Spleen (tissue), 7 donors: ENCODE data around the gene CEP170B.

Experiments used
- POLR2A ChIP-seq, 3 donors: fragments of 450-650 bp; IDR thresholded peaks; one replicate each; pipeline ENCODE4 v1.5.1; 2017; ENCODE audit warnings: antibody characterized with exemption in 3 of 3, mild to moderate bottlenecking in 1 of 3
- TF ChIP-seq, protein P1 (sequence below), 11 experiments: fragments of 200-600 bp in 7 of 11; fragments of 450-650 bp in 4 of 11; sonication (generic) in 4 of 11; IDR thresholded peaks in 8 of 11; conservative IDR thresholded peaks in 3 of 11; 1 replicate in 7 of 11; 2 replicates in 4 of 11; pipeline versions ENCODE4 v1.4.0 to v1.8.0; 2016 to 2021; ENCODE audit warnings: antibody characterized with exemption in 11 of 11, inconsistent platforms in 4 of 11, mild to moderate bottlenecking in 1 of 11
- donor health status: DM: no; HTN: no; CAD: no; lungs with moderate emphysema.
- donor health status: DM: no; HTN: no; CAD: no.
- donor health status: DM: no; HTN: no; CAD: no.

DNA sequence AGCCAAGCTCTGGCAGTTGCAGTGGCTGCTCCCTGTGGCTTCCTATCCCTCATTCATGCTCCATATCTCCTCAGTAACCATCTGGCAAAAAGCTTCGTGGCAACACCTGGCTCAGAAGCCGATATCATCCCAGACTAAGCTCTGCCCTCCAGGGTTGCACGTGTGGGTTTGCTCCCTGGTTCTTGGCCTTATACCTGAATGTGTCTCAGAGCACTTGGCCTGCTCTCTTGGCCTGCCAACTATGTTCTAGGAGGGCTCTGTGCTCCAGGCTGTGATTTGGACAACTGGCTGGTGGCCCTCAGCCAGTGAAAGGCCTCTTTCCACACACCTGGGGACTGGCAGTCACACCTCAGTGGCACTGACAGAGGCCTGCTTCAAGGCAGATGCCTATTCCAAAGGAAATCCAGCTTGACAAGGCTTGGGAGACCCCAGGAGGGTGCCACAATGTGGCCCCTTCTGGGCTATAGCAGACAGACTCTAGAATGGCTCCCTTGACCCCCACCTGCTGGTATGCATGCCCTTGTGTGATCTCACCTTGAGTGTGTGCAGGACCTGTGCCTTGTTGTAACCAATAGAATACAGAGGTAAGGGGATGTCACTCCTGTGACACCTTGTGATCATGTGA, 70.1 kb downstream of the CEP170B start:
- TF ChIP-seq, protein P1, sequence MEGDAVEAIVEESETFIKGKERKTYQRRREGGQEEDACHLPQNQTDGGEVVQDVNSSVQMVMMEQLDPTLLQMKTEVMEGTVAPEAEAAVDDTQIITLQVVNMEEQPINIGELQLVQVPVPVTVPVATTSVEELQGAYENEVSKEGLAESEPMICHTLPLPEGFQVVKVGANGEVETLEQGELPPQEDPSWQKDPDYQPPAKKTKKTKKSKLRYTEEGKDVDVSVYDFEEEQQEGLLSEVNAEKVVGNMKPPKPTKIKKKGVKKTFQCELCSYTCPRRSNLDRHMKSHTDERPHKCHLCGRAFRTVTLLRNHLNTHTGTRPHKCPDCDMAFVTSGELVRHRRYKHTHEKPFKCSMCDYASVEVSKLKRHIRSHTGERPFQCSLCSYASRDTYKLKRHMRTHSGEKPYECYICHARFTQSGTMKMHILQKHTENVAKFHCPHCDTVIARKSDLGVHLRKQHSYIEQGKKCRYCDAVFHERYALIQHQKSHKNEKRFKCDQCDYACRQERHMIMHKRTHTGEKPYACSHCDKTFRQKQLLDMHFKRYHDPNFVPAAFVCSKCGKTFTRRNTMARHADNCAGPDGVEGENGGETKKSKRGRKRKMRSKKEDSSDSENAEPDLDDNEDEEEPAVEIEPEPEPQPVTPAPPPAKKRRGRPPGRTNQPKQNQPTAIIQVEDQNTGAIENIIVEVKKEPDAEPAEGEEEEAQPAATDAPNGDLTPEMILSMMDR (IDR thresholded peaks at IDR 0.05 in 8 of 11, conservative IDR thresholded peaks at IDR 0.05 in 3 of 11) = no peak
- no peak for TF ChIP-seq POLR2A (IDR thresholded peaks at IDR 0.05)
